Measurements from ENCODE around the gene WDR7.

The WDR7 gene

GRCh38 chr18:56891870-56892269, 240.7 kb downstream of the WDR7 start:
- Histone ChIP-seq H3K14ac (ENCODE audit: low read length in 2 of 2) (no peak overlapping the region), H3K18ac (ENCODE audit: low read depth in 1 of 2, low read length in 2 of 2) (no peak overlapping the region), H2BK12ac (ENCODE audit: low read length in 2 of 2) (no peak overlapping the region), H3K36me3 (ENCODE audit: control insufficient read depth in 1 of 2, insufficient read depth in 2 of 2, low read depth in 1 of 2, low read length in 2 of 2) (no peaks in the 10 kb centered on the region), H4K8ac (ENCODE audit: low read length) (no peak overlapping the region), H2AFZ (ENCODE audit: low read depth, low read length) (no peak overlapping the region), H3K27ac (ENCODE audit: low read length, poor library complexity, severe bottlenecking) (peak overlapping the region; percentile 65), H3K79me1 (replicated peaks; ENCODE audit: low read length, poor library complexity, severe bottlenecking) (peaks cover 8% of the 10 kb centered on the region), H3K4me2 (ENCODE audit: low read length, poor library complexity, severe bottlenecking) (no peak overlapping the region), H3K27me3 (ENCODE audit: control insufficient read depth in 1 of 2, insufficient read depth in 1 of 2, low read length in 2 of 2) (no peaks in the 10 kb centered on the region), H3K4ac (ENCODE audit: low read depth in 1 of 2, low read length in 2 of 2) (no peak overlapping the region), H3K23ac (ENCODE audit: low read length in 2 of 2) (no peak overlapping the region), H3K4me1 (ENCODE audit: control insufficient read depth, insufficient read depth, low read depth, low read length) (peaks cover 1% of the 10 kb centered on the region), H2AK5ac (ENCODE audit: low read length, severe bottlenecking) (no peak overlapping the region), H2BK5ac (ENCODE audit: low read depth, low read length, poor library complexity, severe bottlenecking) (no peak overlapping the region), H3K9me3 (ENCODE audit: control insufficient read depth, low read length) (no peaks in the 10 kb centered on the region), H4K91ac (ENCODE audit: low read length) (no peak overlapping the region), H3K9ac (ENCODE audit: low read length) (no peak overlapping the region), H2BK120ac (ENCODE audit: low read depth, low read length) (no peak overlapping the region), H2BK15ac (ENCODE audit: low read depth, poor library complexity, severe bottlenecking) (no peak overlapping the region), H3K4me3 (ENCODE audit: insufficient read depth in 1 of 2, low read depth in 1 of 2, low read length in 2 of 2) (no peak overlapping the region)
- no peak for DNase-seq
- 89% methylated on average over 1 of the region's 1 CpG for WGBS

GRCh38 chr18:56897122-56897521, 246.0 kb downstream of the WDR7 start:
- no peak overlapping the region for H4K91ac ChIP-seq (ENCODE audit: low read length)
- H3K4ac ChIP-seq (ENCODE audit: low read depth in 1 of 2, low read length in 2 of 2), result no peak overlapping the region
- H3K9me3 ChIP-seq (ENCODE audit: control insufficient read depth, low read length), result no peaks in the 10 kb centered on the region
- no peak overlapping the region for H3K14ac ChIP-seq (ENCODE audit: low read length in 2 of 2)
- H3K36me3 ChIP-seq (ENCODE audit: control insufficient read depth in 1 of 2, insufficient read depth in 2 of 2, low read depth in 1 of 2, low read length in 2 of 2), result no peaks in the 10 kb centered on the region
- no peak overlapping the region for H2BK5ac ChIP-seq (ENCODE audit: low read depth, low read length, poor library complexity, severe bottlenecking)
- no peak overlapping the region for H2BK15ac ChIP-seq (ENCODE audit: low read depth, poor library complexity, severe bottlenecking)
- H2AFZ ChIP-seq (ENCODE audit: low read depth, low read length), result no peak overlapping the region
- peaks cover 4% of the 10 kb centered on the region for H3K4me1 ChIP-seq (ENCODE audit: control insufficient read depth, insufficient read depth, low read depth, low read length)
- no peak overlapping the region for H3K9ac ChIP-seq (ENCODE audit: low read length)
- DNase-seq, result no peak
- H2BK120ac ChIP-seq (ENCODE audit: low read depth, low read length), result no peak overlapping the region
- H2AK5ac ChIP-seq (ENCODE audit: low read length, severe bottlenecking), result no peak overlapping the region
- H3K79me1 ChIP-seq (replicated peaks; ENCODE audit: low read length, poor library complexity, severe bottlenecking), result peaks cover 4% of the 10 kb centered on the region
- H2BK12ac ChIP-seq (ENCODE audit: low read length in 2 of 2), result no peak overlapping the region
- H3K27me3 ChIP-seq (ENCODE audit: control insufficient read depth in 1 of 2, insufficient read depth in 1 of 2, low read length in 2 of 2), result no peaks in the 10 kb centered on the region
- WGBS, result no CpG with 5 or more reads among the region's 2 CpGs
- H4K8ac ChIP-seq (ENCODE audit: low read length), result no peak overlapping the region
- no peak overlapping the region for H3K4me2 ChIP-seq (ENCODE audit: low read length, poor library complexity, severe bottlenecking)
- H3K27ac ChIP-seq (ENCODE audit: low read length, poor library complexity, severe bottlenecking), result no peak overlapping the region
- no peak overlapping the region for H3K4me3 ChIP-seq (ENCODE audit: insufficient read depth in 1 of 2, low read depth in 1 of 2, low read length in 2 of 2)
- H3K18ac ChIP-seq (ENCODE audit: low read depth in 1 of 2, low read length in 2 of 2), result no peak overlapping the region
- H3K23ac ChIP-seq (ENCODE audit: low read length in 2 of 2), result no peak overlapping the region

- H3K27me3 ChIP-seq (ENCODE audit: control insufficient read depth in 1 of 2, insufficient read depth in 1 of 2, low read length in 2 of 2), result no peaks in the 10 kb centered on the region
- H3K9me3 ChIP-seq (ENCODE audit: control insufficient read depth, low read length), result no peaks in the 10 kb centered on the region
- no peak overlapping the region for H2AK5ac ChIP-seq (ENCODE audit: low read length, severe bottlenecking)
- H3K79me1 ChIP-seq (replicated peaks; ENCODE audit: low read length, poor library complexity, severe bottlenecking), result no peaks in the 10 kb centered on the region
- peaks cover 6% of the 10 kb centered on the region for H3K4me1 ChIP-seq (ENCODE audit: control insufficient read depth, insufficient read depth, low read depth, low read length)
- no peaks in the 10 kb centered on the region for H3K36me3 ChIP-seq (ENCODE audit: control insufficient read depth in 1 of 2, insufficient read depth in 2 of 2, low read depth in 1 of 2, low read length in 2 of 2)
- no peak overlapping the region for H2BK12ac ChIP-seq (ENCODE audit: low read length in 2 of 2)
- no peak overlapping the region for H3K18ac ChIP-seq (ENCODE audit: low read depth in 1 of 2, low read length in 2 of 2)
- no peak overlapping the region for H2BK120ac ChIP-seq (ENCODE audit: low read depth, low read length)
- no peak overlapping the region for H3K23ac ChIP-seq (ENCODE audit: low read length in 2 of 2)
- H3K9ac ChIP-seq (ENCODE audit: low read length), result no peak overlapping the region
- no peak overlapping the region for H3K4me3 ChIP-seq (ENCODE audit: insufficient read depth in 1 of 2, low read depth in 1 of 2, low read length in 2 of 2)
- no peak overlapping the region for H2BK5ac ChIP-seq (ENCODE audit: low read depth, low read length, poor library complexity, severe bottlenecking)
- H3K14ac ChIP-seq (ENCODE audit: low read length in 2 of 2), result no peak overlapping the region
- H3K27ac ChIP-seq (ENCODE audit: low read length, poor library complexity, severe bottlenecking), result no peak overlapping the region
- no peak overlapping the region for H2BK15ac ChIP-seq (ENCODE audit: low read depth, poor library complexity, severe bottlenecking)
- no peak overlapping the region for H4K8ac ChIP-seq (ENCODE audit: low read length)
- H2AFZ ChIP-seq (ENCODE audit: low read depth, low read length), result no peak overlapping the region
- no CpG with 5 or more reads among the region's 1 CpG for WGBS
- H4K91ac ChIP-seq (ENCODE audit: low read length), result no peak overlapping the region
- no peak overlapping the region for H3K4me2 ChIP-seq (ENCODE audit: low read length, poor library complexity, severe bottlenecking)
- H3K4ac ChIP-seq (ENCODE audit: low read depth in 1 of 2, low read length in 2 of 2), result no peak overlapping the region
- DNase-seq, result no peak
Observed at GRCh38 chr18:56899660-56900059, 248.5 kb downstream of the WDR7 start.

GRCh38 chr18:56900195-56901094, 249.3 kb downstream of the WDR7 start:
- peak overlapping the region; percentile 68 for H3K27ac ChIP-seq (ENCODE audit: low read length, poor library complexity, severe bottlenecking)
- no peak overlapping the region for H3K4me2 ChIP-seq (ENCODE audit: low read length, poor library complexity, severe bottlenecking)
- H3K23ac ChIP-seq (ENCODE audit: low read length in 2 of 2), result no peak overlapping the region
- H3K27me3 ChIP-seq (ENCODE audit: control insufficient read depth in 1 of 2, insufficient read depth in 1 of 2, low read length in 2 of 2), result no peaks in the 10 kb centered on the region
- no peak overlapping the region for H4K8ac ChIP-seq (ENCODE audit: low read length)
- H3K4me3 ChIP-seq (ENCODE audit: insufficient read depth in 1 of 2, low read depth in 1 of 2, low read length in 2 of 2), result no peak overlapping the region
- H3K9me3 ChIP-seq (ENCODE audit: control insufficient read depth, low read length), result no peaks in the 10 kb centered on the region
- no peak overlapping the region for H4K91ac ChIP-seq (ENCODE audit: low read length)
- 97% methylated on average over 5 of the region's 7 CpGs for WGBS
- H2BK15ac ChIP-seq (ENCODE audit: low read depth, poor library complexity, severe bottlenecking), result no peak overlapping the region
- no peaks in the 10 kb centered on the region for H3K79me1 ChIP-seq (replicated peaks; ENCODE audit: low read length, poor library complexity, severe bottlenecking)
- no peaks in the 10 kb centered on the region for H3K36me3 ChIP-seq (ENCODE audit: control insufficient read depth in 1 of 2, insufficient read depth in 2 of 2, low read depth in 1 of 2, low read length in 2 of 2)
- peak overlapping the region in 1 of 2 experiments; percentile 8 for H3K18ac ChIP-seq (ENCODE audit: low read depth in 1 of 2, low read length in 2 of 2)
- H2BK12ac ChIP-seq (ENCODE audit: low read length in 2 of 2), result no peak overlapping the region
- no peak overlapping the region for H3K4ac ChIP-seq (ENCODE audit: low read depth in 1 of 2, low read length in 2 of 2)
- H3K4me1 ChIP-seq (ENCODE audit: control insufficient read depth, insufficient read depth, low read depth, low read length), result peaks cover 6% of the 10 kb centered on the region
- no peak overlapping the region for H2BK120ac ChIP-seq (ENCODE audit: low read depth, low read length)
- H3K9ac ChIP-seq (ENCODE audit: low read length), result no peak overlapping the region
- no peak for DNase-seq
- peak overlapping the region; percentile 99 for H2AK5ac ChIP-seq (ENCODE audit: low read length, severe bottlenecking)
- H2AFZ ChIP-seq (ENCODE audit: low read depth, low read length), result no peak overlapping the region
- H2BK5ac ChIP-seq (ENCODE audit: low read depth, low read length, poor library complexity, severe bottlenecking), result peak overlapping the region; percentile 74
- no peak overlapping the region for H3K14ac ChIP-seq (ENCODE audit: low read length in 2 of 2)

All from mesenchymal stem cell (in vitro differentiated cells and primary cell).